ENCODE data around the gene RABEP1.

The RABEP1 gene

DNA sequence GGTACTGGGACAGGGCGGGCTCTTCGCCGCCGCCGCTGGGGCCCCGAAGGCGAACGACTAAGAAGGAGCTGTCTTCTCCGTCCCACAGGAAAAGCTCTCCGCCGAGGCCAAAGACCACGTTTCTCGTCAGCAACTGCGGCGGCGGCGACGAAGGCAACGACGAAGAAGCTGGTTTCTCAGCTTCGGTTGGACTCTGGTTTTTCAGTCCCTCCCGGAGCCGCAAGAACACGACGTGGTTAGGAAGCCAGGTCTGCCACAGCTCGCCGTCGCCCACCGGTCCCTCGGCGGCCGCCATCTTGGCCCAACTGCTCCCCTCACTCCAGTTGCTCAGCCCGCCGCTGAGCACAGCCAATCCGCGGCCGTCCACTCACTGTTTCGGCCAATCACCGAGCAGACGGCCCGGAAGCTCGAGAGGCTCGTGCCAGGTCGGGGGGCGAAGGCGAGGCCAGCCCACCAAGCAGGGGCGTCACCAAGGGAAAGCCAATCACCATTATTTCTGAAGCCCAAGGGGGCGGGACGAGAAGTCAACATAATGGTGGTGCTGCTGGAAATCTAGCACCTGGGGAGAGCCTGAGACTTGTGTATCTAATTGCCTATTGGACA, 137.4 kb downstream of the RABEP1 start, which contains the start of gene NUP88:
NUP88 (minus strand) TSS at position 307 of the 603 bp plus-strand sequence; CDS start at position 295, 12 bp downstream.
- TF ChIP-seq, protein P1, sequence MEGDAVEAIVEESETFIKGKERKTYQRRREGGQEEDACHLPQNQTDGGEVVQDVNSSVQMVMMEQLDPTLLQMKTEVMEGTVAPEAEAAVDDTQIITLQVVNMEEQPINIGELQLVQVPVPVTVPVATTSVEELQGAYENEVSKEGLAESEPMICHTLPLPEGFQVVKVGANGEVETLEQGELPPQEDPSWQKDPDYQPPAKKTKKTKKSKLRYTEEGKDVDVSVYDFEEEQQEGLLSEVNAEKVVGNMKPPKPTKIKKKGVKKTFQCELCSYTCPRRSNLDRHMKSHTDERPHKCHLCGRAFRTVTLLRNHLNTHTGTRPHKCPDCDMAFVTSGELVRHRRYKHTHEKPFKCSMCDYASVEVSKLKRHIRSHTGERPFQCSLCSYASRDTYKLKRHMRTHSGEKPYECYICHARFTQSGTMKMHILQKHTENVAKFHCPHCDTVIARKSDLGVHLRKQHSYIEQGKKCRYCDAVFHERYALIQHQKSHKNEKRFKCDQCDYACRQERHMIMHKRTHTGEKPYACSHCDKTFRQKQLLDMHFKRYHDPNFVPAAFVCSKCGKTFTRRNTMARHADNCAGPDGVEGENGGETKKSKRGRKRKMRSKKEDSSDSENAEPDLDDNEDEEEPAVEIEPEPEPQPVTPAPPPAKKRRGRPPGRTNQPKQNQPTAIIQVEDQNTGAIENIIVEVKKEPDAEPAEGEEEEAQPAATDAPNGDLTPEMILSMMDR (IDR thresholded peaks at IDR 0.05; ENCODE audit: low read depth, low read length, missing control alignments): no peak
- DNase-seq (ENCODE audit: low read depth): peak; percentile 94
- H3K4me3 ChIP-seq (ENCODE audit: low read depth, low read length): peak within 1 kb of the TSS; percentile 89

DNA sequence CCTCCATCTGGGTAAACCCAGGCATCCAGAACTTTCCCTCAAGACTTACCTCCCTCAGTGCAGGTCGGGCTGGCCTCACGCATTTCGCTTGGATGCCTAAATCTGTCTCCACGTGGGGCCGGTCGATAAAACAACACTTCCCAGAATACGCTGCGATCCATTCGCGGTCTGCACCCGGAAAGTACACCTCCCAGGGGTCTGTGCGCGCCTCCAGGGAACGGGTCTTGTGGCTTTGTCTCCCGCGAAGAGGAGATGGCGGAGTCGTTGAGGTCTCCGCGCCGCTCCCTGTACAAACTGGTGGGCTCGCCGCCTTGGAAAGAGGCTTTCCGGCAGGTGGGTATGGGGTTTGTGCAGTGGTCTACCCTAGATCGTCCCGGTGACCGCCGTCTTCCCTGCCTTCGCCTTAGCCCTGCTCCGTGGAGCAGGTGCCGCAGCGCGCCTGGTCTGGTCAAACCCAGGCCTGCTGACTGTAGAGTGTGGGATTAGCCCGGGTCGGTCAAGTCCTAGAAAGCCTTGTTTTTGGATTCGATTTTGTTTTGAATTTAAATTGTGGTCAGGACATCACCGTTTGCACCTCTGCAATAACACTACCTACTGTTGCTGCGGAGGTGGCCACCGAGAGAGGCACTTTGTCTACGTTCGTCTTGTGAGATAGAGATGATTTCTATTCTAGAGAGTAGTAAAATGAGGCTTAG, 138.0 kb downstream of the RABEP1 start, which contains the start of gene RPAIN:
RPAIN (plus strand) TSS at position 224 of the 695 bp plus-strand sequence; CDS start at position 253, 29 bp downstream.
- TF ChIP-seq, protein P1 (IDR thresholded peaks at IDR 0.05; ENCODE audit: low read depth, low read length, missing control alignments): no peak
- H3K4me3 ChIP-seq (ENCODE audit: low read depth, low read length): peak within 1 kb of the TSS; percentile 89
- DNase-seq (ENCODE audit: low read depth): peak; percentile 77

DNA sequence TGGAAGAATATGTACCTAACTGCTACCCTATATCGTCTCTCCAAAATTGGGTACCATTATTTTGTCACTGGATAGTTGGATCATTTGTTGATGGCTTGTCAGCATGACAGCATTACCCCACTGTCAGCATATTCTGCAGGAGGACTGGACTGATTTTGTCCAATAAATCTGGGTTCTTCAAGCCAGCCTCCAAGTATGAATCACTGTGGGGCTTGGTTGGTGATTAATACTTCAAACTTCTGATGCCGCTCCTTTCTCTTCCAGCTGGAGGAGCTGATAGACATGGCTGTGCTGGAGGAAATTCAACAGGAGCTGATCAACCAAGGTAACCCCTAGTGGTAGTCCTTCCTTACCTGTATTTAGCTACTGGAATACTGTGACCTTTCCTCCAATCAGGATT, 140.4 kb downstream of the RABEP1 start:
- DNase-seq (ENCODE audit: low read depth): no peak
- TF ChIP-seq, protein P1 (IDR thresholded peaks at IDR 0.05; ENCODE audit: low read depth, low read length, missing control alignments): no peak

DNA sequence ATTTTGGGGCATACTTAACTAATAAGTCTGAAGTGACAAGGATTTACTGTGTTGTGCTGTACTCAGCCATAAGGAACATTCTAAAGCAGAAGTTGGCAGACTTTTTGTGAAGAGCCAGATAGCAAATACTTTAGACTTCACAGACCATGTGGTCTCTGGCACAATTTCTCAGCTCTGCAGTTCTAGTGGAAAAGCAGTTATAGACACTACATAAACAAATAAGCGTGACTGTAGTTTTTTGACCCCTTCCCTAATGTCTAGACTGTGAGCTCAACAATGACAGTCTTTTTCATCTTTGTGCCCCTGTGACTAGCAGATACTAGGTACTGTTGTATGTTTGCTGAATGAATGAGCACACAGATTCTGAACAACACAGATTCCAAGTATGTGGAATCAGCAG, 142.8 kb downstream of the RABEP1 start:
- TF ChIP-seq, protein P1 (IDR thresholded peaks at IDR 0.05; ENCODE audit: low read depth, low read length, missing control alignments): no peak
- no peak overlapping the region for H3K4me3 ChIP-seq (ENCODE audit: low read depth, low read length)
- no peak for DNase-seq (ENCODE audit: low read depth)

More for the DNA sequence above, 140.4 kb downstream of the RABEP1 start:
- H3K4me3 ChIP-seq (ENCODE audit: low read depth, low read length): no peak overlapping the region

DNA sequence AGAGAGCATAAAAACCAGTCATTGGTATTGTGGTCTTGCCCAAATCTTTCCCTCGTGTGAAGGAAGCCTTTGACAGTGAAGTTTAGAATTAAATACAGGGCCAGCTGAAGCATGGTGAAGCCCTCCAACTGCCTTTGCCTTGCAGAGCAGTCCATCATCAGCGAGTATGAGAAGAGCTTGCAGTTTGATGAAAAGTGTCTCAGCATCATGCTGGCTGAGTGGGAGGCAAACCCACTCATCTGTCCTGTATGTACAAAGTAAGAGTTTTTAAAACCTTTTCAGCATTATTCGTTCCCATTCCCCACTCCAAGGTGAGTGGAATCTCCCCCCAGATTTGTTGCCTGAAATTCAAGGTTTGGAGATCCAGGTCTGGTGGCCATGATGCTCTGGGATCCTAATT, 143.7 kb downstream of the RABEP1 start:
- no peak for DNase-seq (ENCODE audit: low read depth)
- H3K4me3 ChIP-seq (ENCODE audit: low read depth, low read length): no peak overlapping the region
- TF ChIP-seq, protein P1 (IDR thresholded peaks at IDR 0.05; ENCODE audit: low read depth, low read length, missing control alignments): no peak

DNA sequence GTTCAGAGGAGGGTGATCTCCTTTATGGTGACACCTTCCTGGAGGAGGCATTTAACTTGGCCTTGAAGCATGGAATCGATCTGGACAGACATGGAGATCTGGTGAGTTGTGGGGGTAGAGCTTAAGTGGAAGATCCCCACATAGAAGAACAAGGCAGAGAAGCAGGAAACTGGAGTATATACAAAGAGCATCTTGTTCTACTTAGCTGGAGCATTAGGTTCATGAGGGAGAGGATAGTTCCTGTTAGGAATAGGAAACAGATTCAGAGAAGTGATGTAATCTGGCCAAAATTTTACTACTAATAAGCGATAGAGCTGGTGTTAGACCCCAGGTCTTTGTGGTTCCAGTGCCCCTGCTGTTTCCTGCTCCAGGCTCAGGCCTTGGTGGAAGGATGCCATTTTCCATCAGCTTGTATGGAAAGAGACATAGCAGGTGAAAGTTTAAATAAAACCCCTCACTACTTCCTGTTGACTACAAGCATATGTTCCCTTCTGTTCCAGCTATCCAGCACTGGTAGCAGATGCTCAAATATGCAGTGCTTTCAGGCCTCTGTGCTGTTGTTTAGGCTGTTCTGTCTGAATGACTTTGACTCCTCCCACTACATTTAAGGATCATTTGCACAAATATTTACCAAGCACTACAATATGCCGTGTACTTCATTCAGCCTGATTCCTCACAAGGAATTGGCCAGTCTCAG, 147.3 kb downstream of the RABEP1 start:
- DNase-seq (ENCODE audit: low read depth): no peak
- TF ChIP-seq, protein P1 (IDR thresholded peaks at IDR 0.05; ENCODE audit: low read depth, low read length, missing control alignments): no peak
- H3K4me3 ChIP-seq (ENCODE audit: low read depth, low read length): no peak overlapping the region

Measured in GM12864 (cell line).